HepG2 (cell line): ENCODE results near the gene SMIM1.

ENCODE experiments used
- CTCF ChIP-seq: sonication (generic); formaldehyde crosslinking; IDR thresholded peaks from 2 replicates; pipeline ENCODE4 v1.5.0; 2020; ENCODE audit warnings: mild to moderate bottlenecking, missing genetic modification reagents, moderate library complexity
- EP300 ChIP-seq, 3 experiments: sonication (generic) in 1 of 3; formaldehyde crosslinking in 1 of 3; IDR thresholded peaks; 2 replicates each; pipeline versions ENCODE4 v1.5.1 to v1.6.1; 2011 to 2020; ENCODE audit warnings: low read depth in 2 of 3, low read length in 2 of 3, borderline replicate concordance in 1 of 3, improper control_type of control experiment in 1 of 3, mild to moderate bottlenecking in 1 of 3, missing genetic modification reagents in 1 of 3, moderate library complexity in 1 of 3
- RARG ChIP-seq: sonication (generic); formaldehyde crosslinking; IDR thresholded peaks from 2 replicates; pipeline ENCODE4 v1.4.0; 2020; ENCODE audit warnings: low read depth, mild to moderate bottlenecking, missing genetic modification reagents
- TCF7 ChIP-seq: sonication (generic); IDR thresholded peaks from 2 replicates; pipeline ENCODE4 v1.6.1; 2016; ENCODE audit warnings: antibody characterized with exemption, low read depth
- ZIK1 ChIP-seq: sonication (generic); formaldehyde crosslinking; IDR thresholded peaks from 2 replicates; pipeline ENCODE4 v1.5.0; 2020; ENCODE audit warnings: mild to moderate bottlenecking, low read depth, missing genetic modification reagents, borderline replicate concordance
- ZKSCAN5 ChIP-seq: sonication (generic); formaldehyde crosslinking; IDR thresholded peaks from 2 replicates; pipeline ENCODE4 v1.5.1; 2020; ENCODE audit warnings: mild to moderate bottlenecking, missing genetic modification reagents
- ZNF280D ChIP-seq: sonication (generic); formaldehyde crosslinking; IDR thresholded peaks from 2 replicates; pipeline ENCODE4 v1.5.1; 2020; ENCODE audit warnings: mild to moderate bottlenecking, missing genetic modification reagents

- no peak for TF ChIP-seq TCF7
- TF ChIP-seq CTCF (CRISPR knock-in tag): no peak
- TF ChIP-seq RARG (CRISPR knock-in tag): no peak
- TF ChIP-seq ZIK1 (CRISPR knock-in tag): no peak
- no peak for TF ChIP-seq EP300 (IDR thresholded peaks at IDR 0.05; ENCODE audit: low read depth in 2 of 2, low read length in 2 of 2)
- TF ChIP-seq EP300 (CRISPR knock-in tag; IDR thresholded peaks at IDR 0.05; ENCODE audit: borderline replicate concordance): no peak
- TF ChIP-seq ZNF280D (CRISPR knock-in tag): no peak
- no peak for TF ChIP-seq ZKSCAN5 (CRISPR knock-in tag)
Measured at GRCh38 chr1:3736131-3736561, 36.4 kb upstream of the SMIM1 start.
